Measurements from ENCODE around the gene USP46.
A peak's percentile ranks its signal among the peaks of the same experiment; 100 is the strongest.

USP46 gene

DNA sequence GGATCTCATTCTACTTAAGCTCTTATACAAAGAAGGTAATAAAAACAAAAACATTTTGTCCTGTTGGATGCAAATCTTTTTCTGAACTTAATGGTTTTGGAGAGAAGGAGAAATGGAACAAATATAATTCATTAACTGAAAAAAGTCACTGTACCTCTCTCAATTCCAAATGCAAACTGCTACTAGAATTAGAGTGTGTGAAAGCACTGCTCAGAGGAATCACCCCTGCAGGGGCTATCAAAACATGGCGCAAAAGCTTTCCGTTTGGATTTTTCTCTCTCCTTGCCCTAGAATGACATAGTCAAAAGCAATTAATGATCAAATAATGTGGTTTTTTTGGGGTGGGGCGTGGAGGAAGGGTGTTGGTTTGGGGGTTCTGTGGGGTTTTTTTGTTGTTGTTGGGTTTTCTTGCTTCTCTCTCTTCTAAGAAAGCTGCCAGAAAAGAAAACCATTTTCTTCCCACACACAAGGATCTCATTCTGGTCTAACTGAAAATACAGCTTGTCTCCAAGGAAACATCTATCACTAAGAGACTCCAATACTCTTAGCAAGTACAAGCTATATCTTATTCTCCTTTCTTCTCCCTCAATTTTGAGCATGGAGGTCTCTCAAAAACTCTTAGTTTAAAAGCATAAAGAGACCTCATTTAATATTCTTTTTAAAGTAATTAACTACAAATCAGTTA, 41.6 kb downstream of the USP46 start:
- DNase-seq: no peak

DNA sequence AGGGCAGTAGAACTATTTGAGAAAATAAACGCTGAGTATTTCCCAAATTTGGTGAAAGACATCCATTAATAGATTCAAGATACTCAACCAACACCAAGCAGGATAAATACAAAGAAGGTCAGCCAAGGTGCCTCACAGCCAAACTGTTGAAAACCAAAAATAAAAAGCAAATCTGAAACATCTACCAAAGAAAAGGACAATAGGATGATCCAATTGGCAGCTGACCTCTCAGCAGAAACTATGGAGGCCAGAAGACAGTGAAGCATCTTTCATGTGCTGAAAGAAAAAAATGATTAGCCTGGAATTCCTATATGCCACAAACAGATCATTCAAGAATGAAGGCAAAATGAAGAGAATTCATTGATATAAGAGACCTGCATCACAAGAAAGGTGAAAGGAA, 44.9 kb downstream of the USP46 start:
- DNase-seq: no peak

DNA sequence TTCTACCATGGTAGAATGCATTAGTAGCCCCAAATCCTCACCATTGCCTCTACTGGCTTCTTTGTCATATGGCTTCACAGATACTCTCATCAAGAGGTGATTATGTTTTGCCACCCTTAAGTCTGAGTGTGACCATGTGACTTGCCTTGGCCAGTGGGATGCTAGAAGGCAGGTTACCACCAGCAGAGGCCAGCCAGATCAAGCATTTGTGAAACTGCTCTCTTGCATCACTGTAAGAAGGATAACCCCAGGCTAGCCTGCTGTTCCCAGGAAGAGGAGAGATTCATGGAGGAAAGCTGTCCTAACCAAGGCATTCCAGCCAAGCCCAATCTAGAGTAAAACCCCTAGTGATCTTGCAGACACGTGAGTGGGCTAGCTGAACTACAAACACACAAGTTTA, 46.8 kb downstream of the USP46 start:
- DNase-seq: no peak

DNA sequence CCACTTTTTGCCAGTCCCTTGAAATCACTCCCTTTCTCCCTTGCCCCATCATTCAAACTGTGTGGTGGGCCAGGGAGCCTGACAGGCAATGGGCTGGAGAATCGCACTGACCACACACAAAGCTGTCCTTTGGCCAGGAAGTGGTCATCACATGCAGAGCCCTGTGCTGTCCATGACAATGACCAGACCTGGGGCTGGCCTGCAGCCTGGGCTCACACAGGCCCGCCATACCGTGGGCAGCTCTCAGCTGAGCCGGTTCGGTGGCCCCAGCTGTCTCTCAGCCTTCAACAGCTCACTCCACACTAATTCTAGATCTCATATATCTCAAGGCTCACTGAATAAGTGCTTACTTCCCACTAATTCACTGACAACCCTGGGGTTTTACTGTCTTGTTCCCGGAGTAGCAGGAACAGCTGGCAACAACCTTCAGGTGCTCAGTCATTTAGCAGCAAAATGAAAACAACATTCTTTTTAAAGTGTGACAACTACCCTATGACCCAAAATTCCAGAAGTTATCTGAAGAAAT, 48.0 kb downstream of the USP46 start:
- DNase-seq: no peak

DNA sequence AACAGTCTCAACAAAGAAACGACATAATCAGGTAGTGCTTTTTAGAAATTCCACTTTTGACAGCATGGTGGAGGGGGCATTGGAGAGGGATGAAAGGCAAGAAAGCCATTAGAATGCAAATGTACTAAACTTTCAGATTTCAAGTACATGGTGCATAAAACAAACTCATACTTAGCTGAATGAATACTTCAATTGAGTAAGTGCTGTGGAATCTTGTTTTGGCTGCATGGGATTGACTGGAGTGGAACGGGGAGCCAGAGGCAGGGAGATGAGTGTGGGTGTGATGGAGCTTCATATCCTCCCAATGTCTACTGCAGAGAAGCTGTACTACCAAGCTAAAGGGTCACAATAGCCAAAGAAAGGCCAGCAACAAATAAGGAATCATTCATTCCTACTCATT, 52.4 kb downstream of the USP46 start:
- no peak for DNase-seq

DNA sequence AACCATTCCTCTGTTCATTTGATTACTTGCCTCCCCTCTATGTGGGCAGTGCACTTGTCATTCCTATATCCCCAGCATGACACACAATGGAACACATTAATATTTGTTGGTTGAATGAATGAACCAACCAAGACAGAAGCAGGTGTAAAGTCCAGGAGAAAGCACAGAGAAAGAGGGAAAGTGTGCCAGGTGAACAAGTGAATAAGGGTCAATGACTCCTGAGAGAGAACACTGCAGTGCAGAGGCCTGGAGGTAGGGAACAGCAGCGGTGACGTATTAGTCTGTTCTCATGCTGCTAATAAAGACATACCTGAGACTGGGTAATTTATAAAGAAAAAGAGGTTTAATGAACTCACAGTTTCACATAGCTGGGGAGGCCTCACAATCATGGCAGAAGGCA, 53.1 kb downstream of the USP46 start:
- no peak for DNase-seq

DNA sequence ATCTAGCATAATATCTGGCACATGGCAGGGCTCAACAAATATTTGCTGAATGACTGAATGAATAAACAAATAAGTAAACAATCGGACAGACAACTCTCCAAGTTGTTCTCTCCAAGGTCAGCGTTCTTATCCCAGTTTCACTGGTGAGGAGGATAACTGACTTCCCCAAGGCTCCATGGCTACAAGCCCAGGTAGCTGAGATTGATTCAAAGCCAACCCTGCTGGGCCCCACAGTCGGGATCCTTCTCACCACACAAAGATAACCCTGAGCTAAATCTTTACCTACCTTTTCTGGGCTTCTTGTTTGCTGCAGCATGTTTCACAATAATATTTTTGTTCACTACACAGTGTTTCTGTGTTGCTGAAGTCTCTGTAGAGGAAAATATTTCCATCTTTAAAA, 54.9 kb downstream of the USP46 start:
- no peak for DNase-seq

DNA sequence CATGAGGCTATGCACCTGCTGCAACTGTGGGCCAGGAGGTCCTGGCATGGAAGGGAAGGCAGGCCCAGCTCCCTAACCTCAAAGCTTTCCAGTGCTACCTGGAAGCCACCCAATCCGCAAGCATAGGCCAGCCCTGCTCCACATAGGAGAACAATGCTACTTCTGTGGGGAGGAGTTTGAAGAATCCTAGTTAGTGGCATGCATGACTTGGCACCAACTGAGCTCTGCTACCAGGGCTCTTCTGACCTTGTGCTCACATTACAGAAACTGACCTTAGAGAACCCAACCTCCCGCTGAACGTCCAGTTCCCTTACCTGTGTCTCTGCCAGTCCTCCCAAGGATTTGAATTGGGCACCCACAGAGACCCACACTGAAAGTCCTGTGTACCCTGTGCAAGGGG, 58.8 kb downstream of the USP46 start:
- DNase-seq: no peak

DNA sequence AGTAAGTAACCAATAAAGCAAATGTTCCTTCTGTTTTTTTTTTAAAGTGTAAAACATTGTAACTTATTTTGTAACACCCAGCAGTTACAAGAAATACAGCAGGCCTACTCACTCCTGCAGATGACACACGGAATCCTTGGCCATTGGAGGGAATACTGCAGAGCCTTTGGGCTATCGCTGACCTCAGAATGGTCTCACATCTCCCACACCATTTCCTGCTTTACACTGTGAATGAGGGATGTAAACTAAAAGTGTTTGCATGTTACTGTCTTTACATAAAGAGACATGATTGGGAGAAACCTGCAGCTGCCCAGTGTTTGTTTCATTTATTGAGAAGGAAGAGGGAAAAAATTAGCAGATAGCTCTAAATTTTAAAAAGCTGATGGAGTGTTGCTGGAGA, 64.1 kb downstream of the USP46 start:
- no peak for DNase-seq

DNA sequence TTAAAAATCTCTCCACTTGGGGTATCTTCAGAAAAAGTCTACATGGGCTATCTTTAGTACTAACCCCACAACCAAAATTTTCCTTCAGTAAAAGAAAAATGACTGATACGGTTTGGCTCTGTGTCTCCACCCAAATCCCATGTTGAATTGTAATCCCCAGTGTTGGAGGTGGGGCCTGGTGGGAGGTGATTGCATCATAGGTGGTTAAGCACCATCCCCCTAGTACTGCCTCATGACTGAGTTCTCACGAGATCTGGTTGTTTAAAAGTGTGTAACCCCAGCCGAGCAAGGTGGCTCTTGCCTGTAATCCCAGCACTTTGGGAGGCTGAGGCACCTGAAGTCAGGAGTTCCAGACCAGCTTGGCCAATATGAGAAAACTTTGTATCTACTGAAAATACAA, 66.8 kb downstream of the USP46 start:
- DNase-seq: no peak

DNA sequence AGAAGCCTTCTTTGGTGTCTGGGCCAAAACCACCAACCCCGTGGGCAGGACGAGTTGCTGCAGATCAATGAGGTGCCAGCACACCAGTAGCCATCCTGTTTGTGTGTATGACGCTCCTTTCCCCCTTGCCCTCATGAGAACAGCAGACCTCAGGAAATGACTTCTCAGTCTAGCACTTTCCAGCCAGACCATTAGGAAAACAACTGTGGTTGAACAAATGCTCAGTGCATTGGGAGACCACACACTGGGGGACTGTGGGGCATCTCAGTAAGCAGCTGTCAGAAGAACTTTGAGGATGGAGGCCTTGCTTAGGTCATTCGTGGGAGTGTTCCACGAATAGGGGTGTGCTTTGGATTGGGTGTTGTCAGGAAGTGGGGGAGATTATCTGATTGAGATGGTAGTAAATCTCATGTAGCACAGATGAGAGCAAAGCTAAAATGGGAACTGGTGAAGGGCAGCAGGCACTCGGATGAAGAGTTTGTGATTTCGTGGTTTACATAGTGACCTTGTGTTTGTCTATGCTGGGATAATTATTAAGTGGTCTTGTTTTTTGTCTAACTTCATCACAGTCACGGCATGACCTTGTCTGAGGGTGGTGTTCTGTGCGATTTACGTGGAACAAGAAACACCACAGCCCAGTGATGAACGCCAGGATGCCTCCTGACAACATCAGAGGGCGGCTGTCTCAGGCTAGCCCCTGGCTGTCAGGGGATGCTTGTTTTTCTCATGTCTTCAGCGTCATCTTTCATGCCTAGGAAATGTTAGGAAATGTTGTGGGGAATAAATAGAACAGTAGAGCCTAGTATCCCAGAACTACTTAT, 70.1 kb downstream of the USP46 start:
- DNase-seq: peak; percentile 49

DNA sequence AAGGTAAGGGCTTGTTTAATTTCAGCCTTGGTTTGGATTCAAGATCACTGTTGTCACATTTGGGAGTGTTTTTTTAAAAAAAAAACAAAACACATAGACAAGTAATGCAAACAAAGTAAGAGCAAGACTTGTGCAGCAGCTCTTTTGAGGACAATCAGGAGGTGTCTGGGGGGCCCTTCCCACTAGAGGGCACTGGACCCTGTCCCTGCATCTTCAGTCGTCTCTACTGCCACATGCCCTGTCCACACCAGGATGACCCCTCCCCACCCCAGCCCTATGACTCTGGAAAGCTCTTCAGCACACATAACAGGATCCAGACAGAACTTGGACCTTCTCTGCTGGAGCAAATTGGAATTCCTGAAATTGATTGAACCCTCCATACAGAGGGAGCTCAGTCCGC, 71.0 kb downstream of the USP46 start:
- DNase-seq: peak; percentile 12

DNA sequence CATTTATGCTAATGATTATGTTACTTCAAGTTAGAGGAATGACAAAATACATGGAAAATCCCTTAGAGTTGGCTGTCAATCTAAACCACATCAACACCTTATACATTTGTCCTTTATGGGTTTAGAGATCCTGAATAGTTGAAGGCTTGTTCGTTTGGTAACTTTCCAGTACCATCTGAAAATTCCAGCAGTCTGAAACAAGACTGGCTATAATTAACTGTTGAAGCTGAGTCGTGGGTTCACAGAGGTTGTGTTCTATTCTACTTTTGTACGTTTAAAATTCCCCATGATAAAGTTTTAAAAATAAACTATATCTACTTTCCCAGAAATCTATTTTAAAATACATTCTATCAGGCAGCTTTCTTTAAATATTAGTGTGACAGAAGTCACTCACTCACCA, 73.0 kb downstream of the USP46 start:
- DNase-seq: no peak

DNA sequence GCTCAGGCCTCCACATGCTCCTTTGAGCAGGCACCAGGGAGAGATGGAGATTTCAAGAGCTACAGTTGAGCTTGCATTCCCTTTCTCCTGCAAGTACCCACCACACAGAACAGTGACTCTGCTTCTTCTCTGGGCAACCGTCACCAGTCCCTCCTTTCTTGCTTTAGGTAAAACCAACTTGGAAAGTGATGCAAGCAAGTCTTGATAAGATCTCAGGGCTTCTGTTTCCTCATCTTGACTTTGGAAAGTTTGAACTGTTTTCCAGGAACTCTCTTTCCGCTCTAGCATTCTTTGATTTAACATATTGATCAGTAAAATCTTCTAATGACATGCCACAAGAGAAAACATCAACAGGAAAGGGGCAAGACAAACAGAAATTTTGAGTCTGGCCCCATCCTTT, 73.7 kb downstream of the USP46 start:
- no peak for DNase-seq

DNA sequence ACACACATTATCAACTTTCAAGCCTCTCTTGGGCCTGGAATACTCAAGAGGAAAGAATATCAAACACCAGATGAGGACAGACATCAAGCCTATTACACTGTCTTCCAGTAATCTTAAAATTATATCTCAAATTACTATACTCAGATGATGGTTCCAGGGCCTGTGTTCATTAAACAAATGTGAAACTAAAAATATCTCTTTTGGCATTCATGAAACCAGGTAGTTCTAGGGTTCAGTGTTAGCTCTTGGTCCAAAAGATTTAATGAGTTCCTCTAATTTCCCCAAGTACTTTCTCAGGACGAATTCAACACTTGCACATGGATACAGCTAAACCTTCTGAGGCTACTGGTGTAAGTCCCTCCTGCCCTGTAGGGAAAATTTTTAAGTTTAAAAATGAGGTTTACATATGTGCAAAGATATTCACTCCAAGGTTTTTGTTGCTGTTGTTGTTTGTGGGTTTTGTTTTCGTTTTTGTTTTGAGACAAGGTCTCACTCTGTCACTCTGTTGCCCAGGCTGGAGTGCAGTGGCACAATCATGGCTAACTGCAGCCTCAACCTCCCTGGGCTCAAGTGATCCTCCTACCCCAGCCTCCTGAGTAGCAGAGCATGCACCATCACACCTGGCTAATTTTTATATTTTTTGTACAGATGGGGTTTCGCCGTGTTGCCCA, 79.4 kb downstream of the USP46 start:
- DNase-seq: no peak

DNA sequence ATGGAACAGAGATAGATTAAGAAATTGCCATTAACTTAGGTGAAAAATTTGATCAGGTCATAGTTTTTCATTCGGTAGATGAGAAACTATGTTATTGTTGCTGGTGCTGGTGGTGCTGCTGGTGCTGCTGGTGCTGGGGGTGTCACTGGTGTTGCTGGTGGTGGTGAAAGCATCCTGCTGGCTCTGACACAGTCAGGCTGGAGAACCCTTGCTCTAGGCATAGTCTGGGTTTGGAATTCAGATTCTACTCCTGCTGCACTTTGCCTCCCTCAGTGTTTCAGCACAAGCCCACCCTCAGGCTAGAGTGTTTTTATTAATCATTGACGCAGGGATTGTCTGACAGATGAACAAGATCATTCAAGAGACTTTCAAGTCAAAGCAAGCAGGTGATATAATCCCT, 80.2 kb downstream of the USP46 start:
- DNase-seq: no peak

DNA sequence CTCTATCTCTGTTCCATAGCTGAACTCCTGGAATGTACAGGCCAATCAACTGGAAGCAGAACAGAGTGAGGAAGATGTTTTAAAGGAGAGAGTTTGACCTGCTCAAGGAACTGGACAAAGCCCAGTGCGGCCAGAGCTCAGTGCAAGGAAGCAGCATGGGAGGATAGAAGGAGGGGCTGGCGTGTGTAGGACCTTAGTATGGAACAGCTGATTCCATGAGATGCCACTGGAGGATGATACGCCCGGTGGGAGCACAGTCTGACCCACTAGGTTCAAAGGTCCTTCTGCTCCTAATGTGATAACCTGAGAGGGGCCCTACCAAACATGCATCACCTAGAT, 81.5 kb downstream of the USP46 start:
- no peak for DNase-seq

DNA sequence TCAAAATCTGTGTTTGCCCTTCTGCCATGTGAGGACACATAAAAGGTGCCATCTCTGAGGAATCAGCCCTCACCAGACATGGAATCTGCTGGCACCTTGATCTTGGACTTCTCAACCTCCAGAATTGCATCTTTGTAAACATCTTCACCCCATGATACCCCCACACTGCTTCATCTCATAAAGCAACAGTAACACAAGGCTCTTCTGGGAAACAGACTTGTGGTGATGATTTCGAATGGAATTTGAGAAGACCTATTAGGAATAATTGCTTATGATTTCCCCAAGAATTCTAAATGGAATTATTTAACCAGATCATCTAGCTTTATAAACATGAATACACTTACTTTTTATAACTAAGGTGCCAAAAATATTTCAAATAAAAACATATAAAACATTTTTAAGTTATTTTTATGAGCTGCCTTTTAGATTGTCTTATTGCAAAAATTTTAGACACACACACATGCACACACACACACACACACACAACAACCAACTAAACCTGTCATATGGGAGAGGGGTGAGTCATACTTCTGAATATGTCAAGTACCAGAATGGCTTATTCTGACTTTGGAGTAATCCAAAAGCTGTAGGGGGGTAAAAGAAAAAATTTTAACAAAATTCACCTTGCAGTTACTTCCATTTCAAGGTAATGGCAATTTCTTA, 82.0 kb downstream of the USP46 start:
- no peak for DNase-seq

DNA sequence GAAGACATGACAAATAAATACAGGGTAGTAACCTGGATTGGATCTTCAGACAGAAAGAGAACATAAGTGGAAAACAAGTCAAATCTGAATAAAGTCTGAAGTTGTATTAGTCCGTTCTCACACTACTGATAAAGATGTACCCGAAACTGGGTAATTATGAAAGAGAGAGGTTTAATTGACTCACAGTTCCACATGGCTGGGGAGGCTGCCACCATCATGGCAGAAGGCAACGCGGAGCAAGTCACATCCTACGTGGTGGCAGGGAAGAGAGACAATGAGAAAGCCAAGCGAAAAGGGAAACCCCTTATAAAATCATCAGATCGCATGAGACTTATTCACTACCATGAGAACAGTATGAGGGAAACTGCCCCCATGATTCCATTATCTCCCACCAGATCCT, 82.8 kb downstream of the USP46 start:
- DNase-seq: no peak

DNA sequence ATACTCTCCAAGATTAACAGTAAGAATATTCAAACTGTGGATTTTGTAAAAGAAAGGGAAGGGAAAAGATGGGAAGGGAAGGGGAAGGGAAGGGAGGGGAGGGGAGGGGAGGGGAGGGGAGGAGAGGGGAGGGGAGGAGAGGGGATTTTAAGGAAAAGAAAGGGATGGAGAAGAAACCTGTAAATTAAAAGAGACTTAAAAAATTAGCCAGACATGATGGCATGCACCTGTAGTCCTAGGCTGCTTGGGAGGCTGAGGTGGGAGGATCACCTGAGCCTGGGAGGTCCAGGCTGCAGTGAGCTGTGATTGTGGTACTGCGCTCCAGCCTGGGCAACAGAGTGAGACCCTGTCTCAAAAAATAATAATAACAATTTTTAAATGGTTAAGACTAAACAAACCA, 83.7 kb downstream of the USP46 start:
- no peak for DNase-seq

DNA sequence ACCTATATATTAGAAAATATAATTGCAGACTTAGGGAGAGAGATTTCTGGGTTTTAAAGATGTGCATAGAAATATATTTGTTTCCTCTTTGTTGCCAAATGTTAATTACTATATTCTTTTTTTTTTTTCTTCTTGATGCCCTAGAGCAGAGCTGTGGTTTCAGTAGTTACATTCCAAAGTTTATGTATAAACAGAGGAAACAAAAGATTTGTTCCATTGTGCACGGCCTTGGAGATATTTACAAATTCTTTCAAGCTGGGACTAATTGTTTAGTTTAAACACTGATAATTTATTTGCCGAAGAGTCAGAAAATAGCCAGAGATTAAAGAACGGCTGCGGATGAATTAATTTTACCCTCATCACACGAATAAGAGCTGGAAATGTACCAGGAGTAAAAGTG, 85.1 kb downstream of the USP46 start:
- DNase-seq: no peak

DNA sequence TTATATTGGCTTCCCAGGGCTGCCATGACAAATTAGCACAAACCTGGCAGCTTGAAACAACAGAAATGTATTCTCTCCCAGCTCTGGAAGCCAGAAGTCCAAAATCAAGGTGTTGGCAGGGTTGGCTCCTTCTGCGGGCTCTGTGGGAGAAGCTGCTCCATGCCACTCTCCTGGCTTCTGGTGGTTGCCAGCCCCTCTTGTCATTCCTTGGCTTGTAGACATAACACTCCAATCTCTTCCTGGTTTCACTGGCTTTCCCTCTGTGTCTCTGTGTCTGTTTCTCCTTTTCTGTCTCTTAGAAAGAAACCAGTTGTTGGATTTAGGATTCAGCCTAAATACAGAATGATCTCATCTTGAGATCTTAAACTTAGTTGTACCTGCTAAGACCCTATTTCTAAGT, 85.5 kb downstream of the USP46 start:
- no peak for DNase-seq

DNA sequence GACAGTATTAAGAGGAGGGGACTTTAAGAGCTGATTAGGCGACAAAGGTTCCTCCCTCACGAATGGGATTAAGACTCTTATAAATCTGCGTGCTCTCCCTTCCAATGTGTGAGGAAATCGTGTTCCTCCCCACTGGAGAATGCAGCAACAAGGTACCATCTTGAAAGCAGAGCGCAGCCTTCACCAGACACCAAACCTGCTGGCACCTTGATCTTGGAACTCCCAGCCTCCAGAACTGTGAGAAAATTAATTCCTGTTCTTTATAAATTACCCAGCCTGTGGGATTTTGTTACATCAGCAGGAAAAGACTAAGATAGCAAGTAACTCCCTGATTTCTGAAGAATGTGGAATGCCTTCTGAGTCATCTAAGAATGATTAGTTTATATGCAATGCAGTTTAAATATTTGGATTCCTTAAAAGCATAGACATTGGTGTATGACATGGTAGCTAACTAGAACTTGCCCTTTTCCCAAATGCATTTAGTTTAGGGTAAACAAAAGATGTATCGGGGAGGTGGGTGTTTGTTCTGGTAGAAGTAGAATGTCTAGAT, 86.1 kb downstream of the USP46 start:
- DNase-seq: no peak

All from CD4-positive, alpha-beta T cell treated with Interleukin-17A for 4 hours (primary cell).